Neural cell (in vitro differentiated cells): ENCODE data around the gene NKX2-2. TPM values are rescaled to one million over a fixed set of nuclear protein-coding genes. Genes with fewer than 3 reads are reported as not detected.

Source experiments
- H2AFZ ChIP-seq: fragments of 200-600, 300-800 bp; sonication (generic), shearing (Covaris generic); 2 replicates; pipeline ENCODE4 v1.6.0; 2014; ENCODE audit warnings: low read depth, mild to moderate bottlenecking, antibody characterized with exemption, low read length, moderate library complexity
- H3F3A ChIP-seq: fragments of 200-600 bp; shearing (Covaris generic); 2 replicates; pipeline ENCODE4 v1.6.1; 2016; ENCODE audit warnings: mild to moderate bottlenecking, moderate library complexity, mixed read lengths, antibody characterized with exemption, low read length; ENCODE audit not compliant: insufficient read depth, poor library complexity, severe bottlenecking
- H3K27ac ChIP-seq: fragments of 200-600, 300-800 bp; sonication (generic), shearing (Covaris generic); 2 replicates; pipeline ENCODE4 v1.5.1; 2014; ENCODE audit warnings: mild to moderate bottlenecking, low read length, moderate library complexity
- H3K27me3 ChIP-seq: fragments of 300-800, 200-600 bp; sonication (generic), shearing (Covaris generic); 2 replicates; pipeline ENCODE4 v1.6.0; 2014; ENCODE audit warnings: mild to moderate bottlenecking, low read depth, low read length, moderate library complexity; ENCODE audit not compliant: insufficient read depth
- H3K36me3 ChIP-seq: fragments of 300-800, 200-600 bp; sonication (generic), shearing (Covaris generic); 2 replicates; pipeline ENCODE4 v1.5.1; 2014; ENCODE audit warnings: mild to moderate bottlenecking, antibody characterized with exemption, low read length, moderate library complexity; ENCODE audit not compliant: insufficient read depth
- H3K4me2 ChIP-seq: fragments of 300-800, 200-600 bp; sonication (generic), shearing (Covaris generic); 2 replicates; pipeline ENCODE4 v1.6.0; 2014; ENCODE audit warnings: mild to moderate bottlenecking, low read length
- H3K4me3 ChIP-seq: fragments of 300-800, 200-600 bp; sonication (generic), shearing (Covaris generic); 2 replicates; pipeline ENCODE4 v1.5.1; 2014; ENCODE audit warnings: mild to moderate bottlenecking, low read length, moderate library complexity
- H3K79me2 ChIP-seq: fragments of 200-600 bp; shearing (Covaris generic); replicated peaks from 2 replicates; pipeline ENCODE4 v1.6.0; 2014; ENCODE audit warnings: mild to moderate bottlenecking, low read length, moderate library complexity; ENCODE audit not compliant: insufficient read depth
- H3K9ac ChIP-seq: fragments of 300-800, 200-600 bp; sonication (generic), shearing (Covaris generic); 2 replicates; pipeline ENCODE4 v1.6.1; 2016; ENCODE audit warnings: mild to moderate bottlenecking, low read length, mixed read lengths
- H3K9me2 ChIP-seq: fragments of 200-600 bp; shearing (Covaris generic); 2 replicates; pipeline ENCODE4 v1.6.1; 2016; ENCODE audit warnings: mild to moderate bottlenecking, low read length, mixed read lengths; ENCODE audit not compliant: insufficient read depth
- H3K9me3 ChIP-seq: fragments of 200-600, 300-800 bp; sonication (generic), shearing (Covaris generic); 2 replicates; pipeline ENCODE4 v1.6.1; 2016; ENCODE audit warnings: mild to moderate bottlenecking, mixed run types, low read length, moderate library complexity, mixed read lengths
- H4K20me1 ChIP-seq: fragments of 200-600 bp; shearing (Covaris generic); 2 replicates; pipeline ENCODE4 v1.6.1; 2016; ENCODE audit warnings: mild to moderate bottlenecking, mixed run types; ENCODE audit not compliant: insufficient read depth
- CTCF ChIP-seq: fragments of 450-650 bp; IDR thresholded peaks from 2 replicates; pipeline ENCODE4 v1.5.1; 2014; ENCODE audit warnings: antibody characterized with exemption, mild to moderate bottlenecking, moderate library complexity; ENCODE audit not compliant: poor library complexity, severe bottlenecking
- EZH2 ChIP-seq: fragments of 200-600, 300-800 bp; shearing (Covaris generic), sonication (generic); IDR thresholded peaks from 2 replicates; pipeline ENCODE4 v1.6.1; 2014; ENCODE audit warnings: antibody characterized with exemption, low read length, borderline replicate concordance, mild to moderate bottlenecking; ENCODE audit not compliant: insufficient read depth, poor library complexity, severe bottlenecking
- MXI1 ChIP-seq: fragments of 450-650 bp; conservative IDR thresholded peaks from 2 replicates; pipeline ENCODE4 v1.6.1; 2014; ENCODE audit warnings: antibody characterized with exemption, mild to moderate bottlenecking; ENCODE audit not compliant: poor library complexity, severe bottlenecking
- POLR2AphosphoS5 ChIP-seq: IDR thresholded peaks from 2 replicates; pipeline ENCODE4 v1.6.1; 2012
- RAD21 ChIP-seq: fragments of 450-650 bp; conservative IDR thresholded peaks from 2 replicates; pipeline ENCODE4 v1.6.1; 2014; ENCODE audit warnings: antibody characterized with exemption, mild to moderate bottlenecking, moderate library complexity
- SMC3 ChIP-seq: fragments of 450-650 bp; conservative IDR thresholded peaks from 2 replicates; pipeline ENCODE4 v1.6.1; 2014; ENCODE audit warnings: antibody characterized with exemption, mild to moderate bottlenecking, moderate library complexity; ENCODE audit not compliant: poor library complexity
- TAF1 ChIP-seq: IDR thresholded peaks from 2 replicates; pipeline ENCODE4 v1.6.1; 2012; ENCODE audit warnings: low read depth
- polyA plus RNA-seq: library from polyadenylated mRNA; depleted of rRNA; stranded (reverse); fragments of >200 nt; gene quantifications from 2 replicates; pipeline ENCODE4 v1.2.3, GENCODE V29; 2014

NKX2-2 gene
- polyA plus RNA-seq, 1 donor from 2014 or later: not detected

DNA sequence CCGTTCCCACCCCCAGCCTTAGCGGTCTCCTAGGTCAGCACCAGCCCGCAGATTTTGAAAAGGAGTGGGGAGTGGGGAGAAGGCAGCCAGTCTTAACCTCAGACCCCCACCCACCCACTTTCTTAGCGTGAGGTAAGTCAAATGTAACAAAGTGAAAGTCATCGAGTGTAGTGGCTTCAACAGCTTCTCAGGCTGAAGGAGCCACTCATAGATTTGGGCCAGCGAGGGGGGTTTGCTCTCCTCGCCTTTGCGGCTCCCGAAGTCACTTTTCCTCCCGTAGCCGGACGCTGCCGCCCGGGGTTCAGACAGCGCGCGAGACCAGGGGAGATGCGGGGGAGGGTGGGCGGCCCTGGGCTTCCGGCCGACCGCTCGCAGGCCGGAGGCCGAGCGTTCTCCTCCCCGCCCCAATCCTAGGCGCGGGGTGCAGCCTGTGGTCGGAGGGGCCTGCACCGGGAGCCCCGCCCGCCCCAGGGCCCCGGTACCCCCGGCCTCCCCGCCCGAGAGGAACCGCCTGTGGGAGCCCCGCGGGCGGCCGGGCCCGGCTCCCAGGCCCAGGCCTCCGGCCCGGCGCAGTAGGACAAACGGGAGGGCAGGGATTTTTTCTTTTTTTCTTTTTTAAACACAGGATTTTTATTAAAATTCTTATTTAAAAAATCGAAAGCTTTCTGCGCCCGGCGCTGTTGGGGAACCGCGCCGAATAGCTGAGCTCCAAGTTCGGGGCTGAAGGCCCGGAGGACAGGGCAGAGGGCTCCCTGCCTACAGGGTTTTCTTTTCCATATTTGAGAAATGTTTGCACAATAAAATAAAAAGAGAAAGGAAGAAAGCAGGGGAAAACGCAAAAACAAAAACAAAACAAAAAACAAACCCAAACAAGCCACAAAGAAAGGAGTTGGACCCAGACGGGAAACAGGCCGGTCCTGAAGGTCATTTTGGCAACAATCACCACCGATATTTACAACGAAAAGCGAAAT is 3.2 kb downstream of the NKX2-2 start:
- no peak overlapping the region for H2AFZ ChIP-seq
- H3F3A ChIP-seq: no peaks in the 10 kb centered on the region
- no peaks in the 10 kb centered on the region for H3K79me2 ChIP-seq
- H3K27ac ChIP-seq: no peak overlapping the region
- no peaks in the 10 kb centered on the region for H3K36me3 ChIP-seq
- H3K9ac ChIP-seq: no peak overlapping the region
- H3K27me3 ChIP-seq: peaks cover 99% of the 10 kb centered on the region
- no peak overlapping the region for H3K4me2 ChIP-seq
- peak; percentile 81 for TF ChIP-seq EZH2
- no peak for TF ChIP-seq TAF1
- no peaks in the 10 kb centered on the region for H3K9me2 ChIP-seq
- no peaks in the 10 kb centered on the region for H3K9me3 ChIP-seq
- H4K20me1 ChIP-seq: no peaks in the 10 kb centered on the region
- H3K4me3 ChIP-seq: no peak overlapping the region

- no peaks in the 10 kb centered on the region for H3F3A ChIP-seq
- H3K4me2 ChIP-seq: no peak overlapping the region
- no peak overlapping the region for H3K9ac ChIP-seq
- H3K27ac ChIP-seq: no peak overlapping the region
- H2AFZ ChIP-seq: no peak overlapping the region
- H3K9me3 ChIP-seq: no peaks in the 10 kb centered on the region
- H3K27me3 ChIP-seq: peaks cover 99% of the 10 kb centered on the region
- no peaks in the 10 kb centered on the region for H3K79me2 ChIP-seq
- H4K20me1 ChIP-seq: no peaks in the 10 kb centered on the region
- TF ChIP-seq CTCF (peak; percentile 25), RAD21 (no peak), SMC3 (no peak), POLR2AphosphoS5 (no peak)
- no peaks in the 10 kb centered on the region for H3K9me2 ChIP-seq
- H3K4me3 ChIP-seq: no peak overlapping the region
- H3K36me3 ChIP-seq: no peaks in the 10 kb centered on the region
These were observed 4.1 kb downstream of the NKX2-2 start for GRCh38 chr20:21509597-21510371.

- Histone ChIP-seq H3F3A (no peaks in the 10 kb centered on the region), H3K27ac (no peak overlapping the region), H2AFZ (no peak overlapping the region), H3K9me2 (no peaks in the 10 kb centered on the region), H3K4me2 (no peak overlapping the region), H3K9me3 (no peaks in the 10 kb centered on the region), H3K36me3 (no peaks in the 10 kb centered on the region), H3K9ac (no peak overlapping the region), H4K20me1 (no peaks in the 10 kb centered on the region), H3K79me2 (no peaks in the 10 kb centered on the region), H3K4me3 (no peak overlapping the region), H3K27me3 (peaks cover 99% of the 10 kb centered on the region)
- TF ChIP-seq EZH2 (peak; percentile 96), POLR2AphosphoS5 (no peak), MXI1 (no peak), RAD21 (no peak)
These were observed 4.7 kb downstream of the NKX2-2 start for GRCh38 chr20:21509079-21509596.
